HEK293 (cell line): ENCODE measurements around the gene PIK3R5.

Experiments
- EGR2 ChIP-seq: fragments of 450-650 bp; formaldehyde crosslinking; IDR thresholded peaks from 2 replicates; pipeline ENCODE4 v1.5.1; 2016; ENCODE audit warnings: low read depth, missing biosample characterization, missing genetic modification characterization
- OVOL3 ChIP-seq: fragments of 450-650 bp; formaldehyde crosslinking; IDR thresholded peaks from 2 replicates; pipeline ENCODE4 v1.5.1; 2016; ENCODE audit warnings: missing biosample characterization, missing genetic modification characterization
- SCRT1 ChIP-seq: fragments of 450-650 bp; formaldehyde crosslinking; IDR thresholded peaks from 2 replicates; pipeline ENCODE4 v1.5.1; 2016; ENCODE audit warnings: missing biosample characterization, missing genetic modification characterization, borderline replicate concordance
- YY1 ChIP-seq: fragments of 450-650 bp; formaldehyde crosslinking; IDR thresholded peaks from 2 replicates; pipeline ENCODE4 v1.5.1; 2018; ENCODE audit warnings: missing biosample characterization, missing genetic modification characterization
- ZNF175 ChIP-seq: fragments of 450-650 bp; formaldehyde crosslinking; IDR thresholded peaks from 2 replicates; pipeline ENCODE4 v1.5.1; 2016; ENCODE audit warnings: missing biosample characterization, missing genetic modification characterization
- TF ChIP-seq, protein P1 (sequence below): fragments of 450-650 bp; formaldehyde crosslinking; IDR thresholded peaks from 2 replicates; pipeline ENCODE4 v1.5.1; 2016; ENCODE audit warnings: missing biosample characterization, missing genetic modification characterization
- TF ChIP-seq, protein P2 (sequence below): fragments of 450-650 bp; formaldehyde crosslinking; IDR thresholded peaks from 2 replicates; pipeline ENCODE4 v1.5.1; 2016; ENCODE audit warnings: missing biosample characterization, missing genetic modification characterization

DNA sequence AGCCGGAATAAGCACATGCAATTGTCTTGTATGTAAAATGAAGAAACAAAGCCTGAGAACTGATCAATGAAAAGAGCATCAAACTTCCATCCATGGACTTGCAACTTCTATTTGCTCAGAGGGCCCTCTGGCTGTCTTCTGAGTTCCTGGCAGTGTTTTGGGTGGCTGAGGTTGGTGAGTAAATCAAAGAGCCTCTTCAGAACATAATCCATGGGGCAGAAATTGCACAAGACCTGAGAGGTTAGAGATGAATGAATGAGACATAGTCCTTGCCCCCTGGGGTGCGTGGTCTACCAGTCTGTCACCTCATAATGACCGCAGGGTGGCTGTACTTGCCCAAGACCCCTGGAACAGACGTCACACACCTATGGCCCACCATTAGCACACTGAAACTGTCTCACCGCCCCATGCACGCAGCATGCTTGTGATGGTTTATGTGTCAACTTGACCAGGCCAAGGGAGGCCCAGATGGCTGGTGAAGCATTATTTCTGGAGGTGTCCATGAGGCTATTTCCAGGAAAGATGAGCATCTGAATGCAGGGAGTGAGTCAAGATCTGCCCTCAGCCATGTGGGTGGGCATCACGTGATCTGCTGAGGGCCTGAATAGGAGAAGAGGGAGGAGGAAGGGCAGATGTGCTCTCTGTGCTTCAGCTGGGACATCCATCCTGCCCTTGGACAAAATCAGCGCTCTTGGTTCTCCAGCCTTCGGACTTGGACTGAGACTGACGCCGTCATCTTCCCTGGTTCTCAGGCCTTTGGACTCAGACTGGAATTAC lies 106.3 kb downstream of the PIK3R5 start:
- TF ChIP-seq, protein P1, sequence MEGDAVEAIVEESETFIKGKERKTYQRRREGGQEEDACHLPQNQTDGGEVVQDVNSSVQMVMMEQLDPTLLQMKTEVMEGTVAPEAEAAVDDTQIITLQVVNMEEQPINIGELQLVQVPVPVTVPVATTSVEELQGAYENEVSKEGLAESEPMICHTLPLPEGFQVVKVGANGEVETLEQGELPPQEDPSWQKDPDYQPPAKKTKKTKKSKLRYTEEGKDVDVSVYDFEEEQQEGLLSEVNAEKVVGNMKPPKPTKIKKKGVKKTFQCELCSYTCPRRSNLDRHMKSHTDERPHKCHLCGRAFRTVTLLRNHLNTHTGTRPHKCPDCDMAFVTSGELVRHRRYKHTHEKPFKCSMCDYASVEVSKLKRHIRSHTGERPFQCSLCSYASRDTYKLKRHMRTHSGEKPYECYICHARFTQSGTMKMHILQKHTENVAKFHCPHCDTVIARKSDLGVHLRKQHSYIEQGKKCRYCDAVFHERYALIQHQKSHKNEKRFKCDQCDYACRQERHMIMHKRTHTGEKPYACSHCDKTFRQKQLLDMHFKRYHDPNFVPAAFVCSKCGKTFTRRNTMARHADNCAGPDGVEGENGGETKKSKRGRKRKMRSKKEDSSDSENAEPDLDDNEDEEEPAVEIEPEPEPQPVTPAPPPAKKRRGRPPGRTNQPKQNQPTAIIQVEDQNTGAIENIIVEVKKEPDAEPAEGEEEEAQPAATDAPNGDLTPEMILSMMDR: no peak
- no peak for TF ChIP-seq YY1 (tag by site-specific recombination)
- no peak for TF ChIP-seq EGR2
- TF ChIP-seq, protein P2, sequence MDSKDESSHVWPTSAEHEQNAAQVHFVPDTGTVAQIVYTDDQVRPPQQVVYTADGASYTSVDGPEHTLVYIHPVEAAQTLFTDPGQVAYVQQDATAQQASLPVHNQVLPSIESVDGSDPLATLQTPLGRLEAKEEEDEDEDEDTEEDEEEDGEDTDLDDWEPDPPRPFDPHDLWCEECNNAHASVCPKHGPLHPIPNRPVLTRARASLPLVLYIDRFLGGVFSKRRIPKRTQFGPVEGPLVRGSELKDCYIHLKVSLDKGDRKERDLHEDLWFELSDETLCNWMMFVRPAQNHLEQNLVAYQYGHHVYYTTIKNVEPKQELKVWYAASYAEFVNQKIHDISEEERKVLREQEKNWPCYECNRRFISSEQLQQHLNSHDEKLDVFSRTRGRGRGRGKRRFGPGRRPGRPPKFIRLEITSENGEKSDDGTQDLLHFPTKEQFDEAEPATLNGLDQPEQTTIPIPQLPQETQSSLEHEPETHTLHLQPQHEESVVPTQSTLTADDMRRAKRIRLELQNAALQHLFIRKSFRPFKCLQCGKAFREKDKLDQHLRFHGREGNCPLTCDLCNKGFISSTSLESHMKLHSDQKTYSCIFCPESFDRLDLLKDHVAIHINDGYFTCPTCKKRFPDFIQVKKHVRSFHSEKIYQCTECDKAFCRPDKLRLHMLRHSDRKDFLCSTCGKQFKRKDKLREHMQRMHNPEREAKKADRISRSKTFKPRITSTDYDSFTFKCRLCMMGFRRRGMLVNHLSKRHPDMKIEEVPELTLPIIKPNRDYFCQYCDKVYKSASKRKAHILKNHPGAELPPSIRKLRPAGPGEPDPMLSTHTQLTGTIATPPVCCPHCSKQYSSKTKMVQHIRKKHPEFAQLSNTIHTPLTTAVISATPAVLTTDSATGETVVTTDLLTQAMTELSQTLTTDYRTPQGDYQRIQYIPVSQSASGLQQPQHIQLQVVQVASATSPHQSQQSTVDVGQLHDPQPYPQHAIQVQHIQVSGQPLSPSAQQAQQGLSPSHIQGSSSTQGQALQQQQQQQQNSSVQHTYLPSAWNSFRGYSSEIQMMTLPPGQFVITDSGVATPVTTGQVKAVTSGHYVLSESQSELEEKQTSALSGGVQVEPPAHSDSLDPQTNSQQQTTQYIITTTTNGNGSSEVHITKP (tag by site-specific recombination): no peak
- no peak for TF ChIP-seq SCRT1 (tag by site-specific recombination)
- TF ChIP-seq ZNF175 (tag by site-specific recombination): no peak
- no peak for TF ChIP-seq OVOL3 (tag by site-specific recombination)
